Psoas muscle (tissue), 8 donors: ENCODE data around the gene PPAT. TPM values are rescaled to one million over a fixed set of nuclear protein-coding genes. Genes with fewer than 3 reads are reported as not detected.
A peak's percentile ranks its signal among the peaks of the same experiment; 100 is the strongest.

Experiments used
- ATAC-seq, 4 donors: fragments of 200-7000 bp; cut with Tn5 transposase; one replicate each; pipeline ENCODE4 v1.9.1; 2020; ENCODE audit warnings: moderate library complexity in 3 of 4, mild to moderate bottlenecking in 2 of 4
- DNase-seq, 2 donors: peaks; one replicate each; pipeline ENCODE4 v3.0.0-alpha.2; 2020
- H3K27ac ChIP-seq: fragments of 200-600 bp; one replicate; pipeline ENCODE4 v1.8.0; 2022
- H3K27me3 ChIP-seq, 3 donors: fragments of 200-600 bp in 1 of 3; one replicate each; pipeline versions ENCODE4 v1.6.1 to v1.8.0; 2013 to 2022; ENCODE audit warnings: low read length in 2 of 3, mild to moderate bottlenecking in 2 of 3, moderate library complexity in 1 of 3; ENCODE audit not compliant: insufficient read depth in 3 of 3
- H3K36me3 ChIP-seq, 2 donors: fragments of 200-600 bp in 1 of 2; one replicate each; pipeline versions ENCODE4 v1.6.1 to v1.8.0; 2013 to 2022; ENCODE audit warnings: low read depth in 1 of 2, mild to moderate bottlenecking in 1 of 2, moderate library complexity in 1 of 2; ENCODE audit not compliant: insufficient read depth in 1 of 2
- H3K4me1 ChIP-seq: fragments of 200-600 bp; one replicate; pipeline ENCODE4 v1.8.0; 2022
- H3K4me3 ChIP-seq: fragments of 200-600 bp; one replicate; pipeline ENCODE4 v1.8.0; 2022; ENCODE audit warnings: mild to moderate bottlenecking
- H3K9me3 ChIP-seq: fragments of 200-600 bp; one replicate; pipeline ENCODE4 v1.8.0; 2022
- WGBS, 3 donors: extraction: QIAGEN DNeasy Blood & Tissue Kit; methylation state at CpG; one replicate each; pipeline versions ENCODE4 v1.1.6 to v1.1.7; 2013; 5-methylcytosine and 5-hydroxymethylcytosine counted together
- intact Hi-C, 2 donors: fragments of 100-400 bp; cut with DNase I; formaldehyde crosslinking; loops; one replicate each; pipeline versions ENCODE4 v1.11.0 to v1.14.2; 2022
- polyA plus RNA-seq, 3 donors: library from polyadenylated mRNA; stranded (reverse); fragments of 200-250 nt; gene quantifications; one replicate each; pipeline ENCODE4 v1.2.3, GENCODE V29; 2013
- total RNA-seq, 4 donors: library from RNA; stranded (reverse); fragmentation: NEBNext Ultra II Directional in 2 of 4; extraction: Animal tissue kit (Norgen Biotek cat#: 25700) in 2 of 4; gene quantifications; one replicate each; pipeline versions ENCODE4 v1.2.1 to v1.2.4, GENCODE V29; 2021 to 2023
- TF ChIP-seq, protein P1 (sequence below): fragments of 200-600 bp; IDR thresholded peaks from one replicate; pipeline ENCODE4 v1.8.0; 2022; ENCODE audit warnings: antibody characterized with exemption
- donor health status: healthy with polysubstance abuse.
- donor health status: DM: no; HTN: no; CAD: no; lungs with moderate emphysema.
- donor health status: Bipolar disorder and iron deficiency.
- donor health status: healthy.
- donor health status: DM: yes; HTN: yes; CAD: no.
- donor health status: DM: no; HTN: no; CAD: no.
- donor health status: DM: no; HTN: no; CAD: no.
- donor health status: DM: yes; HTN: yes; CAD: no.

The PPAT gene
- total and polyA plus RNA-seq, 7 donors: 1.8 to 8.1 (median 5.8) TPM

- Histone ChIP-seq H3K4me1 (peaks cover 26% of the 10 kb centered on the region), H3K9me3 (no peaks in the 10 kb centered on the region), H3K27me3 (no peaks in the 10 kb centered on the region), H3K27ac (peak overlapping the region; percentile 92), H3K36me3 (no peaks in the 10 kb centered on the region), H3K4me3 (peak overlapping the region; percentile 76)
- intact Hi-C loops: loop anchor here in 1 of 2 donors (2.0 to 5.0 kb wide), 2 partner anchors 22 to 49 kb away; partner anchors contain the start of genes PAICS and PPAT
- no peak for ATAC-seq
- no peak for DNase-seq
- TF ChIP-seq, protein P1, sequence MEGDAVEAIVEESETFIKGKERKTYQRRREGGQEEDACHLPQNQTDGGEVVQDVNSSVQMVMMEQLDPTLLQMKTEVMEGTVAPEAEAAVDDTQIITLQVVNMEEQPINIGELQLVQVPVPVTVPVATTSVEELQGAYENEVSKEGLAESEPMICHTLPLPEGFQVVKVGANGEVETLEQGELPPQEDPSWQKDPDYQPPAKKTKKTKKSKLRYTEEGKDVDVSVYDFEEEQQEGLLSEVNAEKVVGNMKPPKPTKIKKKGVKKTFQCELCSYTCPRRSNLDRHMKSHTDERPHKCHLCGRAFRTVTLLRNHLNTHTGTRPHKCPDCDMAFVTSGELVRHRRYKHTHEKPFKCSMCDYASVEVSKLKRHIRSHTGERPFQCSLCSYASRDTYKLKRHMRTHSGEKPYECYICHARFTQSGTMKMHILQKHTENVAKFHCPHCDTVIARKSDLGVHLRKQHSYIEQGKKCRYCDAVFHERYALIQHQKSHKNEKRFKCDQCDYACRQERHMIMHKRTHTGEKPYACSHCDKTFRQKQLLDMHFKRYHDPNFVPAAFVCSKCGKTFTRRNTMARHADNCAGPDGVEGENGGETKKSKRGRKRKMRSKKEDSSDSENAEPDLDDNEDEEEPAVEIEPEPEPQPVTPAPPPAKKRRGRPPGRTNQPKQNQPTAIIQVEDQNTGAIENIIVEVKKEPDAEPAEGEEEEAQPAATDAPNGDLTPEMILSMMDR: no peak
- 16 to 22% (median 18%) methylated on average over 6 of the region's 6 CpGs for WGBS, 3 donors
These were observed 47.1 kb downstream of the PPAT start for GRCh38 chr4:56388306-56388705.

GRCh38 chr4:56387023-56388001, 48.1 kb downstream of the PPAT start, which contains the start of gene AASDH:
TSS of gene AASDH (minus strand) at chr4:56387491. CDS start at chr4:56384299, 3,192 bp downstream.
- 0 to 1% (median 0%) methylated on average over 57 of the region's 57 CpGs for WGBS, 3 donors
- TF ChIP-seq, protein P1: no peak

GRCh38 chr4:56386091-56386490, 49.3 kb downstream of the PPAT start:
- Histone ChIP-seq H3K27ac (no peak overlapping the region), H3K4me3 (peak overlapping the region; percentile 76), H3K9me3 (no peaks in the 10 kb centered on the region), H3K27me3 (no peaks in the 10 kb centered on the region), H3K4me1 (peaks cover 19% of the 10 kb centered on the region), H3K36me3 (peaks cover 3 to 11% of the 10 kb centered on the region in 2 donors)
- 95 to 98% (median 95%) methylated on average over 4 of the region's 4 CpGs for WGBS, 3 donors
- ATAC-seq: no peak
- no peak for DNase-seq
- TF ChIP-seq, protein P1: no peak
- intact Hi-C loops: loop anchor here in 1 of 2 donors (5.0 kb wide), 1 partner anchor 51 kb away; the partner anchor contains the start of genes PAICS and PPAT

More at GRCh38 chr4:56387023-56388001, 48.1 kb downstream of the PPAT start, which contains the start of gene AASDH:
- Histone ChIP-seq H3K27ac (peak within 1 kb of the TSS; percentile 92), H3K36me3 (peaks cover 0 to 3% of the 10 kb centered on the region in 2 donors), H3K4me3 (peak within 1 kb of the TSS; percentile 76), H3K9me3 (no peaks in the 10 kb centered on the region), H3K4me1 (peaks cover 22% of the 10 kb centered on the region), H3K27me3 (no peaks in the 10 kb centered on the region)
- intact Hi-C loops: loop anchor here in 1 of 2 donors (2.0 to 5.0 kb wide), 2 partner anchors 23 to 50 kb away; partner anchors contain the start of genes PAICS and PPAT
- ATAC-seq: peak; percentile 96 to 98 (median 97)
- peak; percentile 91 to 95 for DNase-seq

GRCh38 chr4:56375458-56375857, 60.0 kb downstream of the PPAT start:
- intact Hi-C loops: no loop called here
- Histone ChIP-seq H3K27ac (no peak overlapping the region), H3K9me3 (no peaks in the 10 kb centered on the region), H3K27me3 (no peaks in the 10 kb centered on the region), H3K4me1 (no peaks in the 10 kb centered on the region), H3K4me3 (no peak overlapping the region), H3K36me3 (peaks cover 0 to 42% of the 10 kb centered on the region in 2 donors)
- TF ChIP-seq, protein P1: no peak
- DNase-seq: no peak
- no peak for ATAC-seq
- WGBS, 3 donors: 64 to 66% (median 65%) methylated on average over 2 of the region's 2 CpGs
